ENCODE data around the gene NAPG. TPM values are rescaled to one million over a fixed set of nuclear protein-coding genes. Genes with fewer than 3 reads are reported as not detected.
"Not testable (repeated sequence)": the region's sequence is repeated elsewhere in the genome, so short reads cannot be mapped to it uniquely, and the experiment has no call there.

NAPG gene
- total RNA-seq, 1 donor from 2014 or later = 27.3 TPM

- Mint-ChIP-seq H3K27me3 (no peaks in the 10 kb centered on the region), H3K4me1 (ENCODE audit: low read depth) (no peaks in the 10 kb centered on the region), H3K4me3 (ENCODE audit: low read depth) (no peak overlapping the region), H3K9me3 (ENCODE audit: low read depth) (peaks cover 3% of the 10 kb centered on the region), H3K36me3 (ENCODE audit: insufficient read depth) (peaks cover 1% of the 10 kb centered on the region), H3K27ac (no peak overlapping the region)
- TF ChIP-seq CTCF (IDR thresholded peaks at IDR 0.05; ENCODE audit: unreplicated experiment) = no peak
- no peak for DNase-seq (ENCODE audit: low spot score, unreplicated experiment)
Measured at GRCh38 chr18:10585260-10585659, 59.4 kb downstream of the NAPG start.

- H3K9me3 Mint-ChIP-seq (ENCODE audit: low read depth) = no peaks in the 10 kb centered on the region
- no peak for DNase-seq (ENCODE audit: low spot score, unreplicated experiment)
- H3K27ac Mint-ChIP-seq = no peak overlapping the region
- TF ChIP-seq CTCF (IDR thresholded peaks at IDR 0.05; ENCODE audit: unreplicated experiment) = no peak
- no peak overlapping the region for H3K4me3 Mint-ChIP-seq (ENCODE audit: low read depth)
- no peaks in the 10 kb centered on the region for H3K27me3 Mint-ChIP-seq
- H3K4me1 Mint-ChIP-seq (ENCODE audit: low read depth) = no peaks in the 10 kb centered on the region
- H3K36me3 Mint-ChIP-seq (ENCODE audit: insufficient read depth) = no peaks in the 10 kb centered on the region
Measured at GRCh38 chr18:10588975-10589374, 63.1 kb downstream of the NAPG start.

- Mint-ChIP-seq H3K4me1 (ENCODE audit: low read depth) (no peaks in the 10 kb centered on the region), H3K27me3 (no peaks in the 10 kb centered on the region), H3K4me3 (ENCODE audit: low read depth) (no peak overlapping the region), H3K27ac (no peak overlapping the region), H3K9me3 (ENCODE audit: low read depth) (no peaks in the 10 kb centered on the region), H3K36me3 (ENCODE audit: insufficient read depth) (no peaks in the 10 kb centered on the region)
- DNase-seq (ENCODE audit: low spot score, unreplicated experiment) = no peak
- no peak for TF ChIP-seq CTCF (IDR thresholded peaks at IDR 0.05; ENCODE audit: unreplicated experiment)
Measured at GRCh38 chr18:10590412-10590811, 64.6 kb downstream of the NAPG start.

- Mint-ChIP-seq H3K27ac (no peak overlapping the region), H3K4me3 (ENCODE audit: low read depth) (no peak overlapping the region), H3K36me3 (ENCODE audit: insufficient read depth) (no peaks in the 10 kb centered on the region), H3K4me1 (ENCODE audit: low read depth) (no peaks in the 10 kb centered on the region), H3K27me3 (no peaks in the 10 kb centered on the region), H3K9me3 (ENCODE audit: low read depth) (no peaks in the 10 kb centered on the region)
- TF ChIP-seq CTCF (IDR thresholded peaks at IDR 0.05; ENCODE audit: unreplicated experiment) = no peak
- no peak for DNase-seq (ENCODE audit: low spot score, unreplicated experiment)
Measured at GRCh38 chr18:10591896-10592295, 66.1 kb downstream of the NAPG start.

GRCh38 chr18:10593366-10594022 lies 67.7 kb downstream of the NAPG start:
- H3K27ac Mint-ChIP-seq; H3K4me3 Mint-ChIP-seq (ENCODE audit: low read depth); H3K27me3 Mint-ChIP-seq; H3K36me3 Mint-ChIP-seq (ENCODE audit: insufficient read depth); H3K4me1 Mint-ChIP-seq (ENCODE audit: low read depth); DNase-seq (ENCODE audit: low spot score, unreplicated experiment); H3K9me3 Mint-ChIP-seq (ENCODE audit: low read depth): not testable (repeated sequence)

GRCh38 chr18:10595917-10596316 lies 70.1 kb downstream of the NAPG start:
- H3K36me3 Mint-ChIP-seq (ENCODE audit: insufficient read depth); H3K9me3 Mint-ChIP-seq (ENCODE audit: low read depth); DNase-seq (ENCODE audit: low spot score, unreplicated experiment); H3K27me3 Mint-ChIP-seq; H3K4me1 Mint-ChIP-seq (ENCODE audit: low read depth); H3K4me3 Mint-ChIP-seq (ENCODE audit: low read depth); H3K27ac Mint-ChIP-seq: not testable (repeated sequence)

- not testable (repeated sequence) for H3K36me3 Mint-ChIP-seq (ENCODE audit: insufficient read depth); H3K9me3 Mint-ChIP-seq (ENCODE audit: low read depth); H3K4me3 Mint-ChIP-seq (ENCODE audit: low read depth); H3K4me1 Mint-ChIP-seq (ENCODE audit: low read depth); H3K27ac Mint-ChIP-seq; H3K27me3 Mint-ChIP-seq; DNase-seq (ENCODE audit: low spot score, unreplicated experiment)
Measured at GRCh38 chr18:10597695-10598094, 71.9 kb downstream of the NAPG start.

GRCh38 chr18:10600701-10601100 lies 74.9 kb downstream of the NAPG start:
- not testable (repeated sequence) for H3K9me3 Mint-ChIP-seq (ENCODE audit: low read depth); DNase-seq (ENCODE audit: low spot score, unreplicated experiment); H3K27me3 Mint-ChIP-seq; H3K4me1 Mint-ChIP-seq (ENCODE audit: low read depth); H3K36me3 Mint-ChIP-seq (ENCODE audit: insufficient read depth); H3K4me3 Mint-ChIP-seq (ENCODE audit: low read depth); H3K27ac Mint-ChIP-seq
